GM19025 (cell line): ENCODE measurements around the gene PLIN3.
"Not testable (repeated sequence)": the region's sequence is repeated elsewhere in the genome, so short reads cannot be mapped to it uniquely, and the experiment has no call there.

Experiments
- ATAC-seq: cut with Tn5 transposase; IDR thresholded peaks from one replicate; pipeline ENCODE4 v1.9.1; 2021; ENCODE audit warnings: mild to moderate bottlenecking, low read depth, moderate library complexity; ENCODE audit not compliant: unreplicated experiment

Gene PLIN3

DNA sequence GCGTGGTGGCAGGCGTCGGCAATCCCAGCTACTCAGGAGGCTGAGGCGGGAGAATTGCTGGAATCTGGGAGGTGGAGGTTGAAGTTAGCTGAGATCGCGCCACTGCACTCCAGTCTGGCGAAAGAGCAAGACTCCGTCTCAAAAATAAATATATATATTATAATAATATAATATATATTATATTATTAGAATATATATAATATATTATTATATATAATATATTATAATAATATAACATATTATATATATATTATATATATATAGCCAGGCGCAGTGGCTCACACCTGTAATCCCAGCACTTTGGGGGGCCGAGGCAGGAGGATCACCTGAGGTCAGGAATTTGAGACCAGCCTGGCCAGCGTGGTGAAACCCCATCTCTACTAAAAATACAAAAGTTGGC lies 25.5 kb upstream of the PLIN3 start:
- ATAC-seq = not testable (repeated sequence)

DNA sequence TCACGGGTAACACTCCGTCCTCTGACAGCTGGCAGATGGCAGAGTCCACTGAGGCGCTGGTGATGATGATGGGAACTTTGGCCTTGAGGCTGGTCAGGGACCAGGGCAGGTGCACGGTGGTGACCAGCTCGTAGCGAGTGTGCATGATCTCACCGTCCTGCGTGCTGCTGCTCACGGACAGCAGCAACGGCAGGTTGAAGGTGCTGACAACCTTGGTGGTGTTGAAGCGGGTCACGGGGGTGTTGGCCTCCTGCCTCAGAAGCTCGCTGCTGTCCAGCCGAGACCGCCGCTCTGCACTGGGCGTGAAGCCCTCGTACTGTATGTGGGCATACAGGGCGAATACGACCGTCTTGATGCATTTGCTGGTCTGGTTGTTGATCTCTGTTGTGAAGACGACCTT lies 23.6 kb upstream of the PLIN3 start:
- ATAC-seq = no peak

DNA sequence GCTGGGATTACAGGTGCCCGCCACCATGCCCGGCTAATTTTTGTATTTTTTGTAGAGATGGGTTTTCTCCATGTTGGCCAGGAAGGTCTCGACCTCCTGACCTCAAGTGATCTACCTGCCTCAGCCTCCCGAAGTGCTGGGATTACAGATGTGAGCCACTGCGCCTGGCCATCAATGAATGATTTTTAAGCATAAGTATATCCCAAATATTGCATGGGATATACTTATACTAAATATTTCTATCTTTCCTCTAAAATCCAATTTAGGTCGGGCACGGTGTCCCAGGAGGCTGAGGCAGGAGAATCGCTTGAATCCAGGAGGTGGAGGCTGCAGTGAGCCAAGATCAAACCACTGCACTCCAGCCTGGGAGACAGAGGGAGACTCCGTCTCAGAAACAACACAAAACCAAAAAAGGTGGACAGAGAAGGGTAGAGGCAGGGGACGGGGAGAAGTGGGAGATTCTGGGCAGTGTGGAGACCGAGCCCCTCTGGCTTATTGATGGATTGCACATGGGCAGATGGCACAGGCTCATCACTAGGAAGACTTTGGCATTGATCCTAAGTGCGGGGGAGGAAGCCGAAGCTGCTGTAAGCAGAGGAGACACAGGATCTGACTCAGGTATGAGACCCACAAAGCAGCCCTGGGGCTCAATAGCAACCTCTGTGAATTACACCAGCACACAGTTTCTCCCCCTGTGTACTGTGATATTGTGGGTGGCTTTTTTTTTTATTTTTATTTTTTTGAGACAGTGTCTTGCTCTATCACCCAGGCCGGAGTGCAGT lies 21.8 kb upstream of the PLIN3 start:
- no peak for ATAC-seq

DNA sequence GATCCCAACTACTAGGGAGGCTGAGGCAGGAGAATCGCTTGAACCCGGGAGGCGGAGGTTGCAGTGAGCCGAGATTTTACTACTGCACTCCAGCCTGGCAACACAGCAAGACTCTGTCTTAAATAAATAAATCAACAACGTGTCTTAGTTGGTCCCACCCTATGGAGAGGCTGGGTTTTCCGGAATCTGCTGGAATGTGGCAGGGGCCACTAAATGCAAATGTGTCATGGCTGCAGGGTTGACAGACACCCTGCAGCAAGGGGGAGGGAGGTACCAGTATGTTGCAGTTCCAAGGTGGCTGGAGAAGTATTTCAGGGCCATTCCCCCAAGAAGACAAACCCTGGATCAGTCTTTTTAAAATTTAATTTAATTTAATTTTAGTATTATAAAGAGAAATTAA lies 20.3 kb upstream of the PLIN3 start:
- ATAC-seq = not testable (repeated sequence)

DNA sequence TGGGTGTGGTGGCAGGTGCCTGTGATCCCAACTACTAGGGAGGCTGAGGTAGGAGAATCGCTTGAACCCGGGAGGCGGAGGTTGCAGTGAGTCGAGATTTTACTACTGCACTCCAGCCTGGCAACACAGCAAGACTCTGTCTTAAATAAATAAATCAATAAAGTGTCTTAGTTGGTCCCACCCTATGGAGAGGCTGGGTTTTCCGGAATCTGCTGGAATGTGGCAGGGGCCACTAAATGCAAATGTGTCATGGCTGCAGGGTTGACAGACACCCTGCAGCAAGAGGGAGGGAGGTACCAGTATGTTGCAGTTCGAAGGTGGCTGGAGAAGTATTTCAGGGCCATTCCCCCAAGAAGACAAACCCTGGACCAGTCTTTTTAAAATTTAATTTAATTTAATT lies 17.5 kb upstream of the PLIN3 start:
- not testable (repeated sequence) for ATAC-seq

DNA sequence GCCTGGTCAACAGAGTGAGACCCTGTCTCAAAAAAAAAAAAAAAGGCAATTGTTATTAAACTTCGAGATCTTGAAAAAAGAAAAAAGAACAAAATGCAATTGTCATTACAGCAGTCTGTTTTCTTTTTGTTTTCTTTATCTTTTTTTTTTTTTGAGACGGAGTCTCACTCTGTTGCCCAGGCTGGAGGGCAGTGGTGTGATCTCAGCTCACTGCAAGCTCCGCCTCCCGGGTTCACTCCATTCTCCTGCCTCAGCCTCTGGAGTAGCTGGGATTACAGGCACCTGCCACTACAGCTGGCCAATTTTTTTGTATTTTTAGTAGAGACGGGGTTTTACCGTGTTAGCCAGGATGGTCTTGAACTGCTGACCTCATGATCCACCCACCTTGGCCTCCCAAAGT lies 15.4 kb upstream of the PLIN3 start:
- not testable (repeated sequence) for ATAC-seq

DNA sequence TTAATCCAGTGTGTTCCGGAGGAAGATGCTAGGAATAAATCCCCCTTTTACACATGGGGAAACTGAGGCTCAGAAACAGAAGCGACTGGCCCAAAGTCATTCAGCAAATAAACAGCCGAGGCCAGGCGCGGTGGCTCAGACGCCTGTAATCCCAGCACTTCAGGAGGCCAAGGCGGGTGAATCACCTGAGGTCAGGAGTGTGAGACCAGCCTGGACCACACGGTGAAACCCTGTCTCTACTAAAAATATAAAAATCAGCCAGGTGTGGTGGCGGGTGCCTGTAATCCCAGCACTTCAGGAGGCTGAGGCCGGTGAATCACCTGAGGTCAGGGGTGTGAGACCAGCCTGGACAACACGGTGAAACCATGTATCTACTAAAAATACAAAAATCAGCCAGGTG lies 11.6 kb upstream of the PLIN3 start:
- no peak for ATAC-seq

DNA sequence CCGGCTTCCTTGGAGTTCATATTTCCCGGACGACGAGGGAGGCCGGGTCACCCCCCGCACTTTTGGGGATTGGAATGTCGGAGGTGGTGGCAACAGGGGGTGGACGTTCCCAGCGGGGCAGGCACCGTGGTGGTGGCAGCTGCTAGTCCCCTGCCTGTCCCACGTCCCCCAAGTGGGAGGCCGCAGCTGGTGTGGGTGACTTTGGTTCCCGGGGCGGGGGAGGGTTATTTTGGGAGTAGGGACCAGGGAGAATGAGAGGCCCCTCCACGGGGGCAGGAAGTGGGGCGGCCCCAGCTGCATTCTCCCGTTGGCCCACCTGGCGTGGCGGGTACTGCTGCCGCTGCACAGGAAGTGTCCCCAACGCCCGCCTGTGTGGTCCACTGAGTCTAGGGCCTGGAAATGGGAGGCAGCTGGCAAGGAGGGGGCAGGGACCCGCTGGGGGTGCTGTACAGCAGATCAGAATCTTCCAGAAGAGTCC lies 11.1 kb upstream of the PLIN3 start:
- no peak for ATAC-seq

DNA sequence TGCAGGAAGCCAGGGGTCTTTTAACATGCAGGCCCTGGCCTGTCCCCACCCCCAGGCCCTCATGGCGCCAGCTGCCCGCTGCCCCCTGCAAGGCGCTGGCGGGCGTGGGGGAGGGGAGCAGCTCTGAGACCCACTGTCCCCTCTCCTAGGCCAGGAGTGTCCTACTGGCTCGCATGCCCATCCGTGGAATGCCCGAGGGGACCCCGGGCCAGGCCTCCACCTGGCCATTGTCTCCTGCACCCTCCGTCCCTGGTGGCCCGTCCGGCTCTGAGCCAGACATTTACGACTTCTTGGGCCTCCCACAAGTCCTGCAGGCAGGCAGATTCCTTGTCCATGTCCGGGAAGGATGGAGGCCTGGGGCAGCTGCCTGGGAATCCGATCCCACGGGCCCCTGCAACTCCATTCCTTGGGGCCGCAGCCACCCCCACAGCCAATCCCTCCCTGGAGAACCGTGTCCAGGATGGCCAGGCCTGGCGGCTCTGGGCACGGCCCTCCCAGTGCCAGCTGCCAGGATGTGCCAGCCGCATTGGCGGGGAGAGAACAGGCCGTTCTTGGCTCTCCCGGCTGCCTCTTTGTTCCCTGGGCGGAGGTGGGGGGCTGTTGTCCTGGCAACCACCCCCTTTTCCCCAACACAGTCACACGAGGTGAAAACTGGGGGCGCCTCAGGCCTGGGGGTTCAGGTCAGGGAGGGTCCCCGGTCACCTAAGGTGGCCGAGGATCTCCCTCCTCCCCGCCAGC lies 10.5 kb upstream of the PLIN3 start:
- no peak for ATAC-seq

DNA sequence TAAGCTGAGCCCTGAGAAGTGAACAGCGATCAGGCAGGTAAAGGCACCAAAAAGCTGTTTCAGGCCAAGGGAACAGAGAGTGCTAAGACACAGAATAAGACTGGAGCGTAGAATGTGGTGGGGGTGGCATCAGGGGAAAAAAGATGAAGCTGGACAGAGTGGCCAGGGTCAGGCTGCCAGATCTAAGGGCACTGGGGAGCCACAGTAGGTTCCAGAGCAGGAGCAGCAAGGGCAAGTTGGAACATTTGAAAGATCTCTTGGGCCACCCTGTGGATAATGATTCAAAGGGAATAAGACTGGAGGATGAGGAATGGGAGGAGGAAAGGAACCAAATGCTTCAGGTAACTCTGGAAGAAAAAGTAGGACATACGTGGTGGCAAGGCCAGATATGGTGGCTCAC lies 6.5 kb upstream of the PLIN3 start:
- no peak for ATAC-seq

DNA sequence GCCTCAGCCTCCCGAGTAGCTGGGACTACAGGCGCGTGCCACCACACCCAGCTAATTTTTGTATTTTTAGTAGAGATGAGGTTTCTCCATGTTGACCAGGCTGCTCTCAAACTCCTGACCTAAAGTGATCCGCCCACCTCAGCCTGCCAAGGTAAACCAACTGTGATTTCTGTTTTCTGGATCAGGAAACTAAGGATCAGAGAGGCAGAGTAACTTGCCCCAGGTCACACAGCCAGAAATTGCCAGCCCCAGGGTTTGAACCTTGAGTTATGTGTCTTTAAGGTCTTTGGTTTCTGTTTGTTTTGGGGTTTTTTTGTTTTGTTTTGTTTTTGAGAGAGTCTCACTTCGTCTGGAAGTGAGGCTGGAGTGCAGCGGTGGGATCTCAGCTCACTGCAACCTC lies 4.2 kb upstream of the PLIN3 start:
- ATAC-seq = no peak

DNA sequence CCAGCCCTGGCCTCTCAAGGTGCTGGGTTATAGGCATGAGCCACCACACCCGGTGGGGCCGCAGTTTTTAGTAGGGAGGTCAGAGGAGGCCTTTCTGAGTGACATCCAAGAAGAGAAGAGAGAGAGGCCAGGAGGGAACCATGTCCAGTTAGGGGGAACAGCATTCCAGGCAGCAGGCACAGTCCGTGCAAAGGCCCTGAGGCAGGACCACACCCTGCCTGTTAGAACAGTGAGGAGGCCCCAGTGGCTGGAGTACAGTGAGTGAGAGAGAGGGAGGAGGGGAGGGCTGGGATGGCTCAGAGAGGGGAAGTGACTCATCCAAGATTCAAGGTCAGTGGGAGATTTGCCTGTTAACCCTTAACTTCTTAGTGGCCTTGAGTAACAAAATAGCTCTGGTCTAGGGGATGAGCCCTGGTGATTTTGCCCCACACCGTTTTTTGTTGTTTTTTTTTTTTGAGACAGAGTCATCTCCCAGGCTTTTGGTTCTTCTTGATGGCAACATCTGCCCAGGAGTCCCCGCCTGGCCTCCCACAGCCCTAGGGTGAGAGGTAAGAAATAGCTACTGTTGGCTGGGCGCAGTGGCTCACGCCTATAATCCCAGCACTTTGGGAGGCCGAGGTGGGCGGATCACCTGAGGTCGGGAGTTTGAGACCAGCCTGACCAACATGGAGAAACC lies 2.7 kb upstream of the PLIN3 start:
- ATAC-seq = no peak

DNA sequence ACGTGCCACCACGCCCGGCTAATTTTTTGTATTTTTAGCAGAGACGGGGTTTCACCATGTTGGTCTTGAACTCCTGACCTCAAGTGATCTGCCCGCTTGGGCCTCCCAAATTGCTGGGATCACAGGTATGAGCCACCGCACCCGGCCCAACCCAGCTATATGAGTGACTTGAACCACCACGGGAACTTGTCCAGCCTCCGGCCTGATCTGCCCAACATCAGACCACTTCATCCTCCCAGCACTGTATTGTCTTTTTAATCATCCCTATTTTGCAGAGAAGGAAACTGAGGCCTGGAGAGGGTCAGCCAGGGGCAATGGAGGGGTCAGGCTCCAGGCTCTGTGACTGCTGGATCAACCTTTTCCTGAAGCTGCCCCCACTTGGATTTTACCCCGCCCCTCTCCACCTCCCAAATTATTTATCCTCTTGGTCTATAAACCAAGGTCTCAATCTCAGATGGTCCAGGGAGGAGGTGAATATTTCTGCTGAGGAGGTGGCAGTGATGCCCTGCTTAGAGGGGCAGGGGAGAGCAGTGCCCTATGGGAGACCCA lies 893 bp upstream of the PLIN3 start:
- ATAC-seq = no peak

DNA sequence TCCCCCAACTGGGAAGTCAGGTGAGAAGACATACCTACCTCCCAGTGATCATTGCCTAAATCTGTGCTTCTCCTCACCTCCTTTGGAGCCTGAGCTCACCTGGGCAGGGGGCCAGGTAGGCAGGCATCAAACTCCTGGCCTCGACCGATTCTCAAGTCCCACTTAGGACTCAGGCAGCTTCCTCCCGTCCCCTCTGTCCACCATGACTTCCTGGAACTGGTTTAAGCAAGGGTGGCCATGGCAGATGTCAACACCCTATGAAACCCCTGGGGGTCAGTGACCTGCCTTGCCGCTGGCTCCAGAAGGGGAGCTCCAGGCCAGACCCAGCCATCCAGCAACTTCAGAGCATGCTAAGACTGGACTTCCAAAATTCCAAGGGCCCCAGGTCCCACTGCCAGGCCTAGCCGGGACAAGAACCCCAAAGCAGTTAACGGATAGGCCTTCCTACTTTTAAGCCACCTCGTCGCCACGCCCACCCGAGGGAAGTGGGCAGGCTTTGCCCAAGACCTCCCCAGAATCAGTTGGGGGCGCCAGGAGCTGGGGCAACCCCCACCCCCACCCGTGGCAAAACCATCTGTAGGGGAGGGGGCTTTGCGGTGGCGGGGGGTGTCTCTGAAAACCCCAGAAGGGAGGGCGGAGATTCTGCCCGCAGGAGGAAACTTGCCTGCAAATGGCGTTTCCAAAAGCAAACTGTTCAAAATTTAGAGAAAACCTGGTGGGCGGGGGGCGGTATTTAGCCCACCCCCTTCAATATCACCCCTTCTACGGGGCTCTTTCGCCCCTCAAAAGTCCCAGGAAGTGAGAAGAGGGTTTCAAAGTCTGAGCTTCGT lies 657 bp downstream of the PLIN3 start:
- no peak for ATAC-seq

DNA sequence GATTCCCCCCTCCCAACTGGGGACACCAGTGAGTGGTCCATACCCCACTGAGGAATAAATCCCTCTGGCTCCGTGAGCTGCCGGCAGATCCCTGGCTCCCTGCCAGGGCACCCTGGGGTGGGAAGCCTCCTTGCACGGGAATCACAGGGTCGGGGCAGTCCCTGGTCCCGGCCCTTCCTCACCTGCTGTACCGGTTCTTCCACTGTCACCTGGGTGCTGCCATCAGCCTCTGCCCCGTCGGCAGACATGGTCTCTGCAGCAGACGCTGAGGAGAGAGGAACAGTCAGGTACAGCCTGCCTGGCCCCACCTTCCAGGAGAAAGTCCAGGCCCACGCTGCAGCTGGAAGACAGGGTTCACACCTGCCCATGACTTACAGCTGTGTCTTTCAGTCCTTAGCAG lies 6.3 kb downstream of the PLIN3 start:
- ATAC-seq = no peak

DNA sequence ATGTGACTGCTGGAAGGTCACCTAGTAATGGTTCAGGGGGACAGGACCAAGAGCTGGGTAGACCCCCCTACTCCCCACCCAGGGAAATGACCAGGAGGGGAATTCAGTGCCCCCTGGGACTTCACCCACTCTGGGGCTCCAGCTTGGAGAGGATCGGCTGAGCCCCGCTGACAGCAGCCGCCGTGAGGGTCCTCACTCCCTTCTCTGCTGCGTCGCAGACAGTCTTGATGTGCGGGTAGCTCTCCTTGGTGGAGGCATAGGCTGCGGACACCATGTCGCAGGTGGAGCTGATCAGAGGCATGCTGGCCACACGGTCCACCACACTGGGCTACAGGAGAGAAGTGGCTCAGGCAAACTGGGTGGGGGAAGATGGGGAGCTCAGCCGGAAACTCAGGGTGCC lies 7.8 kb downstream of the PLIN3 start:
- ATAC-seq = no peak

DNA sequence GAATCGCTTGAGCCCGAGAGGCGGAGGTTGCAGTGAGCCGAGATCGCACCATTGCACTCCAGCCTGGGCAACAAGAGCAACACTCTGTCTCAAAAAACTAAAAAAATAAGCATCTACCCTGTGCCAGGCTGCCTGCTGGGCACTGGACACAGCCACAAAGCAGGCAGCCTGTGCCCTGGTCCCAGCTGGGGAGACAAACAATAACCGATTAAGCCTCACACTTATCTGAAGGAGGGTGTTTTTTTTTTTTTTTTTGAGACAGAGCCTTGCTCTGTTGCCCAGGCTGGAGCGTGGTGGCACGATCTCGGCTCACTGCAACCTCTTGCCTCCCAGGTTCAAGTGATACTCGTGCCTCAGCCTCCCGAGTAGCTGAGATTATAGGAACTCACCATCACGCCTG lies 11.0 kb downstream of the PLIN3 start:
- ATAC-seq = not testable (repeated sequence)

DNA sequence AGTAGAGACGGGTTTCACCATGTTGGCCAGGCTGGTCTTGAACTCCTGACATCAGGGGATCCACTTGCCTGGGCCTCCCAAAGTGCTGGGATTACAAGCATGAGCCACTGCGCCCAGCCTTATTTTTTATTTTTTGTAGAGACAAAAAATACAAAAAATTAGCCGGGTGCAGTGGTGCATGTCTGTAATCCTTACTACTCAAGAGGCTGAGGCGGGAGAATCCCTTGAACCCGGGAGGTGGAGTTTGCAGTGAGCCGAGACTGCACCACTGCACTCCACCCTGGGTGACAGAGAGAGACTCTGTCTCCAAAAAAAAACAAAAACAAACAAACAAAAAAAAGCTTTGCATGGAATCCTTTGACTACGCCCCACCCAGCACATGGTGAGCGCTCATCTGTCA lies 14.0 kb downstream of the PLIN3 start:
- not testable (repeated sequence) for ATAC-seq

DNA sequence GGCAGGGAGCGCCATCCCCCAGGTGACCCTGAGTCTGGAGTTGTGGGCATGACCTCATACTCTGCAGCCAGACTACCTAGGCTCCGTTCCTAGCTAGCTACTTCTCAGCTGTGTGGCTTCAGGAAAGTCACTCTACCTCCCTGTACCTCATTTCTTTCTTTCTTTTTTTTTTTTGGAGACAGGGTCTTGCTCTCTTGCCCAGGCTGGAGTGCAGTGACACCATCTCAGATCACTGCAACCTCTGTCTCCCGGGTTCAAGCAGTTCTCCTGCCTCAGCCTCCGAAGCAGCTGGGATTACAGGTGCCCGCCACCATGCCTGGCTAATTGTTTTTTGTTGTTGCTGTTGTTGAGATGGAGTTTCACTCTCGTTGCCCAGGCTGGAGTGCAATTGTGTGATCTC lies 15.0 kb downstream of the PLIN3 start:
- no peak for ATAC-seq

DNA sequence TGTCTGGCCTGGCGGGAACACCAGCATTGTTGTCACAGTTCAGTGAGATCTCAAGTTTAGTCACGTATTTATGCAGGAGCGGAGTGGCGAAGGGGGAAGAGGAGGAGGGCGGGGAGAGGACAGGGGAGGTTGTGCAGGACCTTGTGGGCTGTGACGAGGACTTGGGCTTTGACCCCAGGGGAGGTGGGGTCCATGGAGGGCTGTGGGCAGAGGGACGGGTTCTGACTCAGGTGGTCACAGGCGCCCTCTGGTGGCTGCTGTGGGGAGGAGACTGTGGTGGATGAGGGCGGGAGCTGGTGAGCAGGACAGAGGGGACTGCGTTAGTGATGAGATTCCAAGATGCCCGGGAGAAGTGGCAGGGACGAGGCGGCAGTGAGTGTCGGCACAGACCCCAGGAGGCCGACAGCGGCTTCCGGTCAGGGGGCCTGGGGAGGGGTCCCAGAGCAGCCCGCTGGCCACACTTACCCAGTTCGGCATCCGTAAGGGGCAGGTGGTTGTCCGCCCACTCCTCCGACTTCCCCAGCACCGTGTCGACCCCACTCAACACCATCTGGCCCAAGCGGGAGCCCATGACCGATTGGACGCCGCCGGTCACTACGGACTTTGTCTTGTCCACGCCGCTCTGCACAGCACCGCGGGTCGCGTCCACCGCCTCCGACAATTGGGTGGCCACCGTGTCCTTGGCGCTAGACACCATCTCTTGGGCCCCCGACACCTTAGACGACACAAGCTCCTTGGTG lies 15.7 kb downstream of the PLIN3 start:
- ATAC-seq = no peak
